Measurements from ENCODE around the gene AOX1. TPM values are rescaled to one million over a fixed set of nuclear protein-coding genes. Genes with fewer than 3 reads are reported as not detected.
"Not testable (repeated sequence)": the region's sequence is repeated elsewhere in the genome, so short reads cannot be mapped to it uniquely, and the experiment has no call there.

The AOX1 gene
- total RNA-seq, 1 donor: not detected

DNA sequence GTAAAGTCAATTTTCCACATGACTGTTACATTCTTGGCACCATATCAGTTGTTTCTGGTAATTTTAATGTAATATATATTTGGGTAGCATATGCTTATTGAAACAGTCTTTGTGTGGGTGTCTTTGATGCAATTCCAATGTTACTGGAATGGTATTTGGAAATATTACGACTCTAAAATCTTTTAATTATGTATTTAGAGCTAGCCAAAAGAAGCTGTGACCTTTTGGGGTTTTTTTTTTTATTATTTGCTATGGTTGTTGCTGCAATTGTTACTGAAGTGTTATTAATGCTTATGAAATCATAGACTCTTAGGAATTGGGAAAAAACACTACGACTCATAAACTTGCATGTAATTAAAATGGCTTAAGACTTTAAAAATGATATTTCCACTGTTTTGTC lies 95.9 kb downstream of the AOX1 start:
- Histone ChIP-seq H3K4me3 (ENCODE audit: low read length) (no peak overlapping the region), H3K9me3 (ENCODE audit: low read depth, low read length) (no peaks in the 10 kb centered on the region), H3K4me1 (ENCODE audit: insufficient read depth, low read length) (no peaks in the 10 kb centered on the region), H3K27me3 (ENCODE audit: insufficient read depth, low read length) (no peaks in the 10 kb centered on the region)

- not testable (repeated sequence) for H3K4me1 ChIP-seq (ENCODE audit: insufficient read depth, low read length); H3K4me3 ChIP-seq (ENCODE audit: low read length); H3K9me3 ChIP-seq (ENCODE audit: low read depth, low read length); H3K27me3 ChIP-seq (ENCODE audit: insufficient read depth, low read length)
These were observed 96.6 kb downstream of the AOX1 start for GRCh38 chr2:200682407-200682806.

- no peak overlapping the region for H3K4me3 ChIP-seq (ENCODE audit: low read length)
- H3K4me1 ChIP-seq (ENCODE audit: insufficient read depth, low read length): no peaks in the 10 kb centered on the region
- H3K27me3 ChIP-seq (ENCODE audit: insufficient read depth, low read length): no peaks in the 10 kb centered on the region
- H3K9me3 ChIP-seq (ENCODE audit: low read depth, low read length): no peaks in the 10 kb centered on the region
These were observed 102.4 kb downstream of the AOX1 start for GRCh38 chr2:200687922-200688920.

- peaks cover 3% of the 10 kb centered on the region for H3K4me1 ChIP-seq (ENCODE audit: insufficient read depth, low read length)
- H3K4me3 ChIP-seq (ENCODE audit: low read length): no peak overlapping the region
- H3K27me3 ChIP-seq (ENCODE audit: insufficient read depth, low read length): no peaks in the 10 kb centered on the region
- no peaks in the 10 kb centered on the region for H3K9me3 ChIP-seq (ENCODE audit: low read depth, low read length)
These were observed 103.3 kb downstream of the AOX1 start for GRCh38 chr2:200689115-200689514.

DNA sequence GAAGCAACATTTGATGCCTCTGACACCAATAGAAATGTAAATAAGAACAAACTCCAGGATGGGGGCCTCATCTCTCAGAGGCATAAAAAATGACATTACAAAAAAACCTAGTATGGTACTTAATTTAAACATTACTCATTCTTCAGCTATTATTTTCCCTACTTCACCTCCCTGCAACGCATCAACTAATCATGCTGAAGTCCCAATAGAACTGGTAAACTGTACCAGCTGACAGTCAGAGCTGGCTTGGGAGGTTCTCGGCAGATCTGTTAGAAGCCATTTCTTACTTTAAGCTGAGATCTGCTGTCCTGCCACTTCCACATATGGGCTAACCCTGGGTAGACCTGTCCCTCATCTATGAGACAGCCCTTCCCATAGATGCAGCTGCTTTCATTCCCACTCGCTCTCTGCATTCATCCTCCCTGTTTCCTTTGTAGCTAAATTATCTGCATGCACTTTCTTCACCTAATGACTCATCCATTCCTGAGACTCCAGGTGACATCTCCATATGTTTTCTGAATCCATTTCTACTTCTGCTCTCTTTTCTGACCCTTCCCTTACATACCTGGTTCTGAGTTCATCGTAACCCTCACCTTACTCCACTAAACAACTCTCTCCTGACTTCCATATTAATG lies 108.1 kb downstream of the AOX1 start:
- Histone ChIP-seq H3K4me3 (ENCODE audit: low read length) (no peak overlapping the region), H3K4me1 (ENCODE audit: insufficient read depth, low read length) (peaks cover 49% of the 10 kb centered on the region), H3K27me3 (ENCODE audit: insufficient read depth, low read length) (no peaks in the 10 kb centered on the region), H3K9me3 (ENCODE audit: low read depth, low read length) (no peaks in the 10 kb centered on the region)

DNA sequence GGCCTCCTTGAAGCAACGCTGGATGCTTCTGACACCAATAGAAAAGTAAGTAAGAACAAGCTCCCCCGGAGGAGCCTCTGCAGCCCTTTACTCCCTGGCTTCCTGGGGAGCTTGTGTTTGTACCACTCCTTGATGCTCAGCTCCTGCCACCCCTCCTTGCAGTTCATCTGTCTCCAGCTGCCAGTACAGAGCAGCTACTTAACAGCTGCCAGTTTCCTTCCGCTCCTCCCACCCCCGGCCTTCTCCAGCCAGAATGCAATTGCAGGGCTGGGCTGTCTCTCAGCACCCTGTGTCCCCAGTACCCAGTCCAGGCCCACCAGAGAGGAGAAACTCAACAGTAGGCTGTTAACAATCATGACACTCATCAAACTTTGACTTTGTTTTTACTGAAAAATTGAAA lies 109.4 kb downstream of the AOX1 start:
- peak overlapping the region; percentile 3 for H3K4me3 ChIP-seq (ENCODE audit: low read length)
- no peaks in the 10 kb centered on the region for H3K27me3 ChIP-seq (ENCODE audit: insufficient read depth, low read length)
- no peaks in the 10 kb centered on the region for H3K9me3 ChIP-seq (ENCODE audit: low read depth, low read length)
- H3K4me1 ChIP-seq (ENCODE audit: insufficient read depth, low read length): peaks cover 52% of the 10 kb centered on the region

- H3K4me1 ChIP-seq (ENCODE audit: insufficient read depth, low read length): peaks cover 52% of the 10 kb centered on the region
- H3K27me3 ChIP-seq (ENCODE audit: insufficient read depth, low read length): no peaks in the 10 kb centered on the region
- no peaks in the 10 kb centered on the region for H3K9me3 ChIP-seq (ENCODE audit: low read depth, low read length)
- H3K4me3 ChIP-seq (ENCODE audit: low read length): peak overlapping the region; percentile 3
These were observed 109.8 kb downstream of the AOX1 start for GRCh38 chr2:200695601-200696000.

DNA sequence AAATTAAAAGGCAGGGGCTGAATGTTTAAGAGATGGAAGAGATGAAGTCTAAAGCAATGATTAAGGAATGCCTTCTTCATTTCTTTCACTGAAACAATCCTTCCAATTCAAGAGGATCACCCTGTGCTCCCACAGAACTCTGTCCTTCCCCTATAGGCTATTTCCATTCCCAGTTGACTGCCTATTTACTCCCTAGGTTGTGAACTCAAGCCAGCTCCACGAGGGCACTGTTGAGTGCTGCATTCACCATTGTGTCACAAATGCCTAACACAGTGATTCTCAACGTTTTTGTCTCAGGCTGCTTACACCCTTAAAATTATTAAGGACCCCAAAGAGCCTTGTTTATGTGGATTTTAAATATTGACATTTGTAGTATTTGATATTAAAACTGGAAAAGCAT lies 112.4 kb downstream of the AOX1 start:
- Histone ChIP-seq H3K9me3 (ENCODE audit: low read depth, low read length) (no peaks in the 10 kb centered on the region), H3K4me3 (ENCODE audit: low read length) (no peak overlapping the region), H3K27me3 (ENCODE audit: insufficient read depth, low read length) (no peaks in the 10 kb centered on the region), H3K4me1 (ENCODE audit: insufficient read depth, low read length) (peaks cover 52% of the 10 kb centered on the region)

DNA sequence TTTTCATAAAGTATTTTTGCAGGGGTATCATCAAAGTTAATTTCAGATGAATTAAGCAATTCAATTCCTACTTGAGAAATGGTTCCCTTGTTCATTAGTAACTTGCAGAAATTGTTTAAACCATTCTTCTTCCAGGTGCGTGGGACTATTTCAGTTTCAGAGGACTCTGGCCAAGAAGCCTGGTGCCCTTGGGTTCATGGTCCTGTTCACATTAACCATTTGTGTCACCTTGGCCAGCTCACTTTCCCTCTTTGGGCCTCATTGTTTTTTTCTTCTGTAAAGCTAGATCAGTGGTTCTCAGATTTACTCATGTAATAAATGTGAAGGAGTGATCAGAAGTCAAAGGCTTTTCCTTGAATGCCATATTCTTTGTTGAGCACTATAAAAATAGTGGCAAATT lies 113.5 kb downstream of the AOX1 start:
- H3K4me1 ChIP-seq (ENCODE audit: insufficient read depth, low read length): peaks cover 47% of the 10 kb centered on the region
- no peak overlapping the region for H3K4me3 ChIP-seq (ENCODE audit: low read length)

DNA sequence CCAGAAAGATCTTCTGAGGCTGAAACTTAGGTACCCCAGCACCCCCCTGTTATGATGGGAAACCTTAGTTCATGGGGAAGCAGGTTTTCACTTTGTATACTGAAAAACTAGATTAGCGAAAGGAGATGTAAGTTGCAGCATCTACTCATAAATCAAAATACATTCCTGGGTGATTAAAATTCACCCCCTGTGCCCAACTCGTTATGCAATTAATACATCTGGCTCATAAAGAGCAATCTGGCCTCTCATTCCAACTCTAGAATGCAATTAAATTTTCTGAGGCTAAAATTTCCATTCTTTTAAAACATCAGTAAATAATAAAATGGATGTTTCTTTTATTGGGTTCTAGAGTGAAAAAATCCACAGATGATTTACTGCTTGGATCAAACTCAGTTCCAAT lies 115.0 kb downstream of the AOX1 start:
- H3K4me3 ChIP-seq (ENCODE audit: low read length): no peak overlapping the region
- H3K27me3 ChIP-seq (ENCODE audit: insufficient read depth, low read length): no peaks in the 10 kb centered on the region
- H3K4me1 ChIP-seq (ENCODE audit: insufficient read depth, low read length): peaks cover 32% of the 10 kb centered on the region
- H3K9me3 ChIP-seq (ENCODE audit: low read depth, low read length): no peaks in the 10 kb centered on the region

More for the DNA sequence above, 113.5 kb downstream of the AOX1 start:
- Histone ChIP-seq H3K27me3 (ENCODE audit: insufficient read depth, low read length) (no peaks in the 10 kb centered on the region), H3K9me3 (ENCODE audit: low read depth, low read length) (no peaks in the 10 kb centered on the region)

- H3K4me1 ChIP-seq (ENCODE audit: insufficient read depth, low read length): peaks cover 20% of the 10 kb centered on the region
- H3K4me3 ChIP-seq (ENCODE audit: low read length): no peak overlapping the region
- H3K27me3 ChIP-seq (ENCODE audit: insufficient read depth, low read length): no peaks in the 10 kb centered on the region
- no peaks in the 10 kb centered on the region for H3K9me3 ChIP-seq (ENCODE audit: low read depth, low read length)
These were observed 116.2 kb downstream of the AOX1 start for GRCh38 chr2:200702044-200702443.

- peaks cover 16% of the 10 kb centered on the region for H3K4me1 ChIP-seq (ENCODE audit: insufficient read depth, low read length)
- no peaks in the 10 kb centered on the region for H3K27me3 ChIP-seq (ENCODE audit: insufficient read depth, low read length)
These were observed 116.9 kb downstream of the AOX1 start for GRCh38 chr2:200702646-200703118.

DNA sequence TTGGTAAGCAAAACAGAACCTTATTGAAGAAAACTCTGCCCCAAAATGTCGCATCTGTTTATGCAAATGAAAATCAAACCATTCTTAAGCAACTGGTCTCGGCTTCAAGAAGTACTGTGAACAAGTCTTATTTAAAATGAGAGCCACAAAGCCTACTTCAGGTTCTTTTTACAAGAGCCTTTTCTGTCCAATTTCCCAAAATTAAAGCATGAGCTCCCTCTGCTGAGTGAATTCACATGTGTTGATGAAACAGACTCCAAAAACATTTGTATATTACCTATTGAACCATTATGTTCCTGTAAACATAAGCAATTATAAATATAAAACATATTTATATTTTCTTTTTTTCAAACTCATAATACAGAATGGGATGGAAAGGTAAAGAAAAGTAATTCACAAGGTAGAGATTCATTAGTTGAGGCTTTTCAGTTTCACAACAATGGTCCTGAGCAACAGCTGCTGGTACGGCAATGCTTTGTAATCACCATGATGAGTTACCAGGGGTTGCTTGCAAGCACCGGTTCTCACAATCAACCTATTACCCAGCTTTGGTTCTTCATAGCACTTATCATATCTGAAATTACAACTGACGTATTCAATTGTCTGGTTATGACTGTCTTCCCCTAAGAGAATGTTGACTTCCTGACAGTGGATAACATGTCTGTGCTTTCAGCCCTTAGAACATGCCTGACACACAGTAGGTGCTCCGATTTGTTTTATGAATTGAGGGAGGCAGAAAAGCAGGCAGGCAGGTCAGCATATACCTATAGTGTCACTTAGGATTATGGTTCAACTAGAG lies 117.5 kb downstream of the AOX1 start:
- Histone ChIP-seq H3K4me1 (ENCODE audit: insufficient read depth, low read length) (peaks cover 9% of the 10 kb centered on the region), H3K9me3 (ENCODE audit: low read depth, low read length) (no peaks in the 10 kb centered on the region), H3K27me3 (ENCODE audit: insufficient read depth, low read length) (no peaks in the 10 kb centered on the region), H3K4me3 (ENCODE audit: low read length) (no peak overlapping the region)

More at GRCh38 chr2:200702646-200703118, 116.9 kb downstream of the AOX1 start:
- Histone ChIP-seq H3K9me3 (ENCODE audit: low read depth, low read length) (no peaks in the 10 kb centered on the region), H3K4me3 (ENCODE audit: low read length) (no peak overlapping the region)

DNA sequence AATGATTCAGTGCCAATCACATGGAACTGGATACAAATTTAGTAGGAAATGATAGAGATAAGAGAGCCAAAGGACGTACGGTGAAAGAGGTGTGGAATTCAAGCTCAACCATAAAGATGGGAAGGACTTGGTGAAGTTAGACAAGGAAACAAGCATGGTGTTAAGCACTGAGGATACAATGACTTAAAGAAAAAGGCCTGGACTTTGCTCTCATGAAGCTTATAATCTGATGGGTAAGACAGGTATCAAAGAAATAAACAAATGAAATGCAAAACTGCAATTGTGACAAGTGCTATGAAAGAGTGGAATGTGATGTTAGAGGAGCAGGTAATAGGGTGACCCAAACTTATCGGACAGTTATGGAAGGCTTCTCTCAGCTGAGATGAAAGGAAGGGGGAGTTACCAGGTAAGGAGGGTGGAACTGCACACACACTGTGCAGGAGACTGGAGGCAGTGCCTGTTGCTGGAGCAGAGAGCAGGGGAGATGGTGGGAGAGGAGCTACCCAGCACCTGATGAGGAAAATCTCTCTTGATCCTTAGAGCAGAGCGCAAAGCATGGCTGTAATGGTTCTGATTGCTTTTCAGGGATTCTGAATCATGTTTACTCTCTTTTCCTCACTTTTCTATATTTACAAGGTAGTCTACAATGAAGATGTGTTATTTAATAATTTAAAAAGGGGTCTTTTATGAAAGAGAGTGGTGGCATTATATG lies 118.3 kb downstream of the AOX1 start:
- H3K27me3 ChIP-seq (ENCODE audit: insufficient read depth, low read length): no peaks in the 10 kb centered on the region
- peaks cover 3% of the 10 kb centered on the region for H3K4me1 ChIP-seq (ENCODE audit: insufficient read depth, low read length)
- no peak overlapping the region for H3K4me3 ChIP-seq (ENCODE audit: low read length)
- H3K9me3 ChIP-seq (ENCODE audit: low read depth, low read length): no peaks in the 10 kb centered on the region
